ENCODE data around the gene SUMO3.

SUMO3 gene

GRCh38 chr21:44817914-44818639 is at the start of gene SUMO3:
Gene SUMO3, minus strand, starts transcription at chr21:44818062. Its CDS starts 94 bp downstream, at chr21:44817968.
- DNase-seq, result peak; percentile 47

- DNase-seq, result no peak
These were observed 49.6 kb upstream of the SUMO3 start for GRCh38 chr21:44867464-44867863.

GRCh38 chr21:44866780-44867179 is 48.9 kb upstream of the SUMO3 start:
- DNase-seq, result no peak

- DNase-seq, result no peak
These were observed 47.9 kb upstream of the SUMO3 start for GRCh38 chr21:44865561-44866280.

GRCh38 chr21:44862869-44863685 is 45.2 kb upstream of the SUMO3 start:
- no peak for DNase-seq

GRCh38 chr21:44858791-44859190 is 40.9 kb upstream of the SUMO3 start:
- no peak for DNase-seq

GRCh38 chr21:44858291-44858690 is 40.4 kb upstream of the SUMO3 start:
- DNase-seq, result no peak

- DNase-seq, result no peak
These were observed 39.4 kb upstream of the SUMO3 start for GRCh38 chr21:44857127-44857892.

GRCh38 chr21:44856131-44856530 is 38.3 kb upstream of the SUMO3 start:
- DNase-seq, result no peak

GRCh38 chr21:44855572-44855971 is 37.7 kb upstream of the SUMO3 start:
- no peak for DNase-seq

- DNase-seq, result no peak
These were observed 37.0 kb upstream of the SUMO3 start for GRCh38 chr21:44854664-44855446.

- DNase-seq, result no peak
These were observed 36.5 kb upstream of the SUMO3 start for GRCh38 chr21:44854391-44854663.

GRCh38 chr21:44853601-44854390 is 35.9 kb upstream of the SUMO3 start:
- DNase-seq, result no peak

- DNase-seq, result no peak
These were observed 33.2 kb upstream of the SUMO3 start for GRCh38 chr21:44850905-44851657.

- DNase-seq, result no peak
These were observed 32.4 kb upstream of the SUMO3 start for GRCh38 chr21:44850208-44850800.

- no peak for DNase-seq
These were observed 31.8 kb upstream of the SUMO3 start for GRCh38 chr21:44849616-44850130.

- no peak for DNase-seq
These were observed 31.1 kb upstream of the SUMO3 start for GRCh38 chr21:44848821-44849521.

GRCh38 chr21:44847261-44848056 is 29.6 kb upstream of the SUMO3 start:
- no peak for DNase-seq
